WTC11 (cell line): ENCODE data around the gene ZNF576. TPM values are rescaled to one million over a fixed set of nuclear protein-coding genes. Genes with fewer than 3 reads are reported as not detected.

ENCODE experiments used
- CREB1 ChIP-seq: sonication (generic); formaldehyde crosslinking; IDR thresholded peaks from 2 replicates; pipeline ENCODE4 v1.8.0; 2023; ENCODE audit warnings: mild to moderate bottlenecking, missing genetic modification reagents
- FOXJ3 ChIP-seq: sonication (generic); formaldehyde crosslinking; IDR thresholded peaks from 2 replicates; pipeline ENCODE4 v1.9.0; 2021; ENCODE audit warnings: missing genetic modification reagents, mild to moderate bottlenecking, borderline replicate concordance
- JUN ChIP-seq: sonication (generic); formaldehyde crosslinking; IDR thresholded peaks from 2 replicates; pipeline ENCODE4 v1.8.0; 2023; ENCODE audit warnings: mild to moderate bottlenecking, missing genetic modification reagents
- MXD4 ChIP-seq: fragments of 250-450 bp; sonication (Bioruptor Pico); IDR thresholded peaks from 2 replicates; pipeline ENCODE4 v1.8.0; 2021; ENCODE audit warnings: mild to moderate bottlenecking, moderate library complexity, borderline replicate concordance
- NFE2L1 ChIP-seq: sonication (generic); formaldehyde crosslinking; IDR thresholded peaks from 2 replicates; pipeline ENCODE4 v1.8.1; 2023; ENCODE audit warnings: missing genetic modification reagents
- NFYB ChIP-seq: sonication (generic); formaldehyde crosslinking; conservative IDR thresholded peaks from 2 replicates; pipeline ENCODE4 v1.8.0; 2022; ENCODE audit warnings: low read depth, missing genetic modification reagents
- SOX15 ChIP-seq: fragments of 250-450 bp; sonication (Bioruptor Pico); IDR thresholded peaks from 2 replicates; pipeline ENCODE4 v1.9.0; 2021; ENCODE audit warnings: mild to moderate bottlenecking
- TEAD1 ChIP-seq: sonication (generic); formaldehyde crosslinking; IDR thresholded peaks from 2 replicates; pipeline ENCODE4 v1.8.0; 2022; ENCODE audit warnings: mild to moderate bottlenecking, missing genetic modification reagents
- ZNF232 ChIP-seq: sonication (generic); formaldehyde crosslinking; IDR thresholded peaks from 2 replicates; pipeline ENCODE4 v1.8.0; 2022; ENCODE audit warnings: mild to moderate bottlenecking, missing genetic modification reagents
- ZNF396 ChIP-seq: fragments of 250-450 bp; sonication (Bioruptor Pico); IDR thresholded peaks from 2 replicates; pipeline ENCODE4 v1.8.0; 2021; ENCODE audit warnings: mild to moderate bottlenecking, moderate library complexity, borderline replicate concordance
- ZNF416 ChIP-seq: fragments of 250-450 bp; sonication (Bioruptor Pico); IDR thresholded peaks from 2 replicates; pipeline ENCODE4 v1.9.0; 2021; ENCODE audit warnings: mild to moderate bottlenecking, inconsistent platforms
- ZNF423 ChIP-seq: fragments of 250-450 bp; sonication (Bioruptor Pico); IDR thresholded peaks from 2 replicates; pipeline ENCODE4 v2.1.2; 2022; ENCODE audit warnings: mild to moderate bottlenecking, moderate library complexity
- total RNA-seq: library from RNA; stranded (reverse); gene quantifications from 3 replicates; pipeline ENCODE4 v1.2.3, GENCODE V29; 2021
- TF ChIP-seq, protein P1 (sequence below): sonication (generic); formaldehyde crosslinking; IDR thresholded peaks from 2 replicates; pipeline ENCODE4 v1.8.0; 2022; ENCODE audit warnings: mild to moderate bottlenecking, missing genetic modification reagents
- TF ChIP-seq, protein P2 (sequence below): sonication (generic); formaldehyde crosslinking; IDR thresholded peaks from 2 replicates; pipeline ENCODE4 v1.8.0; 2023; ENCODE audit warnings: missing genetic modification reagents
- TF ChIP-seq, protein P3 (sequence below): sonication (generic); formaldehyde crosslinking; IDR thresholded peaks from 2 replicates; pipeline ENCODE4 v1.8.1; 2022; ENCODE audit warnings: low read depth, missing genetic modification reagents, borderline replicate concordance
- TF ChIP-seq, protein P4 (sequence below): fragments of 250-450 bp; sonication (Bioruptor Pico); IDR thresholded peaks from 2 replicates; pipeline ENCODE4 v2.1.2; 2022; ENCODE audit warnings: mild to moderate bottlenecking, moderate library complexity
- TF ChIP-seq, protein P5 (sequence below): sonication (generic); formaldehyde crosslinking; conservative IDR thresholded peaks from 2 replicates; pipeline ENCODE4 v1.8.1; 2022; ENCODE audit warnings: mild to moderate bottlenecking, missing genetic modification reagents
- TF ChIP-seq, protein P6 (sequence below): sonication (generic); formaldehyde crosslinking; IDR thresholded peaks from 2 replicates; pipeline ENCODE4 v1.8.0; 2022; ENCODE audit warnings: mild to moderate bottlenecking, missing genetic modification reagents
- TF ChIP-seq, protein P7 (sequence below): sonication (generic); formaldehyde crosslinking; IDR thresholded peaks from 2 replicates; pipeline ENCODE4 v1.8.0; 2022; ENCODE audit warnings: mild to moderate bottlenecking, missing genetic modification reagents
- TF ChIP-seq, protein P8 (sequence below): sonication (generic); formaldehyde crosslinking; IDR thresholded peaks from 2 replicates; pipeline ENCODE4 v1.8.0; 2022; ENCODE audit warnings: mild to moderate bottlenecking, missing genetic modification reagents
- TF ChIP-seq, protein P9 (sequence below): fragments of 250-450 bp; sonication (Bioruptor Pico); IDR thresholded peaks from 2 replicates; pipeline ENCODE4 v1.9.0; 2021; ENCODE audit warnings: mild to moderate bottlenecking, borderline replicate concordance
- TF ChIP-seq, protein P10 (sequence below): fragments of 200-600 bp; IDR thresholded peaks from 2 replicates; pipeline ENCODE4 v1.8.0; 2022; ENCODE audit warnings: antibody characterized with exemption

Gene ZNF576
- total RNA-seq, 1 experiment from 2014 or later = 15.9 TPM

DNA sequence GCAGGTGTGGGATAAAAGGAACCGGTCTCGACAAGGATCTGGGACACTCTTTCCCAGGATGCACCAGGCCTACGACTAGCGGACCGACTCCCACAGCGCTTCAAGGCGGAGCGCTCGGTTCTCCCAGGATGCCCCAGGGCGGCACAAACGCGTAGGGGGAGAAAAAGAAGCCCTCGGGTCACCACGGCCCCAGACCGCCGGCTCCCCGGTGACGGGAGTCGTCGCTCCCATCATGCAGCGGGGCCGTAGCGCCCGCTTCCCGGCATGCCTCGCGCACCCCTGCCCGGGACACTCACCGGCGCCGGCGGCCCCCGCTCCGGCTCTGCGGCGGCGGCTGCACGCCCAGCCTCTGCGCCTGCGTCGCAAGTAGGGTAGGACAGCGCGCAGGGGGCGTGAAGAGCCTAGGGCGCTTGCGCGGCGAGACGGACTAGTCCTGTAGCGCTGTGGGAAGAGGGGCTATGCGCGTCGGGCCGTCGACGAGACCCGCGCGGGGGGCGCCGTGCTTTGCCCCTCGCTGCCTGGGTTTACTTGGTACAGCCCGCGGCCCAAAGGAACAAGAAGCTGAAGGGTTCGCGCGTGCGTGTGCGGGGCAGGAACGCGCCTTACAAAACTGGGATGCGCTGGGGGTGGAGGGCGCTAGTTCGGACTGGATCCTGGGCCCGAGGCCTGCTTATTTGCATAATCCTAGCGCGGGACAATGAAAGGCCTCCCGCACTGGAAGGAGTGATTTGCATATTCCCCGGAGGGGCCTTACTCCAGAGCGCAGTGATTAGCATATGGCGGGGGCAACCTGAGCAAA lies 23.1 kb downstream of the ZNF576 start, which contains the start of gene ZNF428 (continued):
- TF ChIP-seq JUN = peak; percentile 87; the same call in 1 of the 2 replicates
- TF ChIP-seq, protein P1, sequence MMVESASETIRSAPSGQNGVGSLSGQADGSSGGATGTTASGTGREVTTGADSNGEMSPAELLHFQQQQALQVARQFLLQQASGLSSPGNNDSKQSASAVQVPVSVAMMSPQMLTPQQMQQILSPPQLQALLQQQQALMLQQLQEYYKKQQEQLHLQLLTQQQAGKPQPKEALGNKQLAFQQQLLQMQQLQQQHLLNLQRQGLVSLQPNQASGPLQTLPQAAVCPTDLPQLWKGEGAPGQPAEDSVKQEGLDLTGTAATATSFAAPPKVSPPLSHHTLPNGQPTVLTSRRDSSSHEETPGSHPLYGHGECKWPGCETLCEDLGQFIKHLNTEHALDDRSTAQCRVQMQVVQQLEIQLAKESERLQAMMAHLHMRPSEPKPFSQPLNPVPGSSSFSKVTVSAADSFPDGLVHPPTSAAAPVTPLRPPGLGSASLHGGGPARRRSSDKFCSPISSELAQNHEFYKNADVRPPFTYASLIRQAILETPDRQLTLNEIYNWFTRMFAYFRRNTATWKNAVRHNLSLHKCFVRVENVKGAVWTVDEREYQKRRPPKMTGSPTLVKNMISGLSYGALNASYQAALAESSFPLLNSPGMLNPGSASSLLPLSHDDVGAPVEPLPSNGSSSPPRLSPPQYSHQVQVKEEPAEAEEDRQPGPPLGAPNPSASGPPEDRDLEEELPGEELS (CRISPR knock-in tag) = peak; percentile 73
- TF ChIP-seq, protein P2, sequence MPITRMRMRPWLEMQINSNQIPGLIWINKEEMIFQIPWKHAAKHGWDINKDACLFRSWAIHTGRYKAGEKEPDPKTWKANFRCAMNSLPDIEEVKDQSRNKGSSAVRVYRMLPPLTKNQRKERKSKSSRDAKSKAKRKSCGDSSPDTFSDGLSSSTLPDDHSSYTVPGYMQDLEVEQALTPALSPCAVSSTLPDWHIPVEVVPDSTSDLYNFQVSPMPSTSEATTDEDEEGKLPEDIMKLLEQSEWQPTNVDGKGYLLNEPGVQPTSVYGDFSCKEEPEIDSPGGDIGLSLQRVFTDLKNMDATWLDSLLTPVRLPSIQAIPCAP (CRISPR knock-in tag) = peak; percentile 86
- TF ChIP-seq ZNF423 = no peak; the same call in 1 of the 2 replicates
- peak; percentile 26; the same call in 1 of the 2 replicates for TF ChIP-seq CREB1 (CRISPR knock-in tag)
- 0 out of 2 replicates have a peak, but pooled peaks have one; percentile 16 for TF ChIP-seq NFYB (CRISPR knock-in tag)
- TF ChIP-seq SOX15 (CRISPR knock-in tag) = no peak
- TF ChIP-seq NFE2L1 (CRISPR knock-in tag) = peak; percentile 60; the same call in 1 of the 2 replicates
- no peak for TF ChIP-seq ZNF232 (CRISPR knock-in tag)
- TF ChIP-seq, protein P3, sequence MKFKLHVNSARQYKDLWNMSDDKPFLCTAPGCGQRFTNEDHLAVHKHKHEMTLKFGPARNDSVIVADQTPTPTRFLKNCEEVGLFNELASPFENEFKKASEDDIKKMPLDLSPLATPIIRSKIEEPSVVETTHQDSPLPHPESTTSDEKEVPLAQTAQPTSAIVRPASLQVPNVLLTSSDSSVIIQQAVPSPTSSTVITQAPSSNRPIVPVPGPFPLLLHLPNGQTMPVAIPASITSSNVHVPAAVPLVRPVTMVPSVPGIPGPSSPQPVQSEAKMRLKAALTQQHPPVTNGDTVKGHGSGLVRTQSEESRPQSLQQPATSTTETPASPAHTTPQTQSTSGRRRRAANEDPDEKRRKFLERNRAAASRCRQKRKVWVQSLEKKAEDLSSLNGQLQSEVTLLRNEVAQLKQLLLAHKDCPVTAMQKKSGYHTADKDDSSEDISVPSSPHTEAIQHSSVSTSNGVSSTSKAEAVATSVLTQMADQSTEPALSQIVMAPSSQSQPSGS (CRISPR knock-in tag) = no peak
- TF ChIP-seq, protein P4, sequence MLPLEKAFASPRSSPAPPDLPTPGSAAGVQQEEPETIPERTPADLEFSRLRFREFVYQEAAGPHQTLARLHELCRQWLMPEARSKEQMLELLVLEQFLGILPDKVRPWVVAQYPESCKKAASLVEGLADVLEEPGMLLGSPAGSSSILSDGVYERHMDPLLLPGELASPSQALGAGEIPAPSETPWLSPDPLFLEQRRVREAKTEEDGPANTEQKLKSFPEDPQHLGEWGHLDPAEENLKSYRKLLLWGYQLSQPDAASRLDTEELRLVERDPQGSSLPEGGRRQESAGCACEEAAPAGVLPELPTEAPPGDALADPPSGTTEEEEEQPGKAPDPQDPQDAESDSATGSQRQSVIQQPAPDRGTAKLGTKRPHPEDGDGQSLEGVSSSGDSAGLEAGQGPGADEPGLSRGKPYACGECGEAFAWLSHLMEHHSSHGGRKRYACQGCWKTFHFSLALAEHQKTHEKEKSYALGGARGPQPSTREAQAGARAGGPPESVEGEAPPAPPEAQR (CRISPR knock-in tag) = no peak
- TF ChIP-seq, protein P5, sequence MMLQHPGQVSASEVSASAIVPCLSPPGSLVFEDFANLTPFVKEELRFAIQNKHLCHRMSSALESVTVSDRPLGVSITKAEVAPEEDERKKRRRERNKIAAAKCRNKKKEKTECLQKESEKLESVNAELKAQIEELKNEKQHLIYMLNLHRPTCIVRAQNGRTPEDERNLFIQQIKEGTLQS (CRISPR knock-in tag) = no peak
- TF ChIP-seq, protein P6, sequence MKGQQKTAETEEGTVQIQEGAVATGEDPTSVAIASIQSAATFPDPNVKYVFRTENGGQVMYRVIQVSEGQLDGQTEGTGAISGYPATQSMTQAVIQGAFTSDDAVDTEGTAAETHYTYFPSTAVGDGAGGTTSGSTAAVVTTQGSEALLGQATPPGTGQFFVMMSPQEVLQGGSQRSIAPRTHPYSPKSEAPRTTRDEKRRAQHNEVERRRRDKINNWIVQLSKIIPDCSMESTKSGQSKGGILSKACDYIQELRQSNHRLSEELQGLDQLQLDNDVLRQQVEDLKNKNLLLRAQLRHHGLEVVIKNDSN (CRISPR knock-in tag) = 0 out of 2 replicates have a peak, but pooled peaks have one; percentile 27
- TF ChIP-seq, protein P7, sequence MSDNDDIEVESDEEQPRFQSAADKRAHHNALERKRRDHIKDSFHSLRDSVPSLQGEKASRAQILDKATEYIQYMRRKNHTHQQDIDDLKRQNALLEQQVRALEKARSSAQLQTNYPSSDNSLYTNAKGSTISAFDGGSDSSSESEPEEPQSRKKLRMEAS = peak; percentile 66
- TF ChIP-seq ZNF416 (CRISPR knock-in tag) = no peak
- TF ChIP-seq MXD4 (CRISPR knock-in tag) = no peak
- TF ChIP-seq, protein P8, sequence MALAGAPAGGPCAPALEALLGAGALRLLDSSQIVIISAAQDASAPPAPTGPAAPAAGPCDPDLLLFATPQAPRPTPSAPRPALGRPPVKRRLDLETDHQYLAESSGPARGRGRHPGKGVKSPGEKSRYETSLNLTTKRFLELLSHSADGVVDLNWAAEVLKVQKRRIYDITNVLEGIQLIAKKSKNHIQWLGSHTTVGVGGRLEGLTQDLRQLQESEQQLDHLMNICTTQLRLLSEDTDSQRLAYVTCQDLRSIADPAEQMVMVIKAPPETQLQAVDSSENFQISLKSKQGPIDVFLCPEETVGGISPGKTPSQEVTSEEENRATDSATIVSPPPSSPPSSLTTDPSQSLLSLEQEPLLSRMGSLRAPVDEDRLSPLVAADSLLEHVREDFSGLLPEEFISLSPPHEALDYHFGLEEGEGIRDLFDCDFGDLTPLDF (CRISPR knock-in tag) = peak; percentile 17; the same call in 1 of the 2 replicates
- no peak for TF ChIP-seq ZNF396 (CRISPR knock-in tag)
- no peak for TF ChIP-seq FOXJ3 (CRISPR knock-in tag)
- TF ChIP-seq, protein P9, sequence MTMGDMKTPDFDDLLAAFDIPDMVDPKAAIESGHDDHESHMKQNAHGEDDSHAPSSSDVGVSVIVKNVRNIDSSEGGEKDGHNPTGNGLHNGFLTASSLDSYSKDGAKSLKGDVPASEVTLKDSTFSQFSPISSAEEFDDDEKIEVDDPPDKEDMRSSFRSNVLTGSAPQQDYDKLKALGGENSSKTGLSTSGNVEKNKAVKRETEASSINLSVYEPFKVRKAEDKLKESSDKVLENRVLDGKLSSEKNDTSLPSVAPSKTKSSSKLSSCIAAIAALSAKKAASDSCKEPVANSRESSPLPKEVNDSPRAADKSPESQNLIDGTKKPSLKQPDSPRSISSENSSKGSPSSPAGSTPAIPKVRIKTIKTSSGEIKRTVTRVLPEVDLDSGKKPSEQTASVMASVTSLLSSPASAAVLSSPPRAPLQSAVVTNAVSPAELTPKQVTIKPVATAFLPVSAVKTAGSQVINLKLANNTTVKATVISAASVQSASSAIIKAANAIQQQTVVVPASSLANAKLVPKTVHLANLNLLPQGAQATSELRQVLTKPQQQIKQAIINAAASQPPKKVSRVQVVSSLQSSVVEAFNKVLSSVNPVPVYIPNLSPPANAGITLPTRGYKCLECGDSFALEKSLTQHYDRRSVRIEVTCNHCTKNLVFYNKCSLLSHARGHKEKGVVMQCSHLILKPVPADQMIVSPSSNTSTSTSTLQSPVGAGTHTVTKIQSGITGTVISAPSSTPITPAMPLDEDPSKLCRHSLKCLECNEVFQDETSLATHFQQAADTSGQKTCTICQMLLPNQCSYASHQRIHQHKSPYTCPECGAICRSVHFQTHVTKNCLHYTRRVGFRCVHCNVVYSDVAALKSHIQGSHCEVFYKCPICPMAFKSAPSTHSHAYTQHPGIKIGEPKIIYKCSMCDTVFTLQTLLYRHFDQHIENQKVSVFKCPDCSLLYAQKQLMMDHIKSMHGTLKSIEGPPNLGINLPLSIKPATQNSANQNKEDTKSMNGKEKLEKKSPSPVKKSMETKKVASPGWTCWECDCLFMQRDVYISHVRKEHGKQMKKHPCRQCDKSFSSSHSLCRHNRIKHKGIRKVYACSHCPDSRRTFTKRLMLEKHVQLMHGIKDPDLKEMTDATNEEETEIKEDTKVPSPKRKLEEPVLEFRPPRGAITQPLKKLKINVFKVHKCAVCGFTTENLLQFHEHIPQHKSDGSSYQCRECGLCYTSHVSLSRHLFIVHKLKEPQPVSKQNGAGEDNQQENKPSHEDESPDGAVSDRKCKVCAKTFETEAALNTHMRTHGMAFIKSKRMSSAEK = no peak
- peak; percentile 83 for TF ChIP-seq TEAD1
- TF ChIP-seq, protein P10, sequence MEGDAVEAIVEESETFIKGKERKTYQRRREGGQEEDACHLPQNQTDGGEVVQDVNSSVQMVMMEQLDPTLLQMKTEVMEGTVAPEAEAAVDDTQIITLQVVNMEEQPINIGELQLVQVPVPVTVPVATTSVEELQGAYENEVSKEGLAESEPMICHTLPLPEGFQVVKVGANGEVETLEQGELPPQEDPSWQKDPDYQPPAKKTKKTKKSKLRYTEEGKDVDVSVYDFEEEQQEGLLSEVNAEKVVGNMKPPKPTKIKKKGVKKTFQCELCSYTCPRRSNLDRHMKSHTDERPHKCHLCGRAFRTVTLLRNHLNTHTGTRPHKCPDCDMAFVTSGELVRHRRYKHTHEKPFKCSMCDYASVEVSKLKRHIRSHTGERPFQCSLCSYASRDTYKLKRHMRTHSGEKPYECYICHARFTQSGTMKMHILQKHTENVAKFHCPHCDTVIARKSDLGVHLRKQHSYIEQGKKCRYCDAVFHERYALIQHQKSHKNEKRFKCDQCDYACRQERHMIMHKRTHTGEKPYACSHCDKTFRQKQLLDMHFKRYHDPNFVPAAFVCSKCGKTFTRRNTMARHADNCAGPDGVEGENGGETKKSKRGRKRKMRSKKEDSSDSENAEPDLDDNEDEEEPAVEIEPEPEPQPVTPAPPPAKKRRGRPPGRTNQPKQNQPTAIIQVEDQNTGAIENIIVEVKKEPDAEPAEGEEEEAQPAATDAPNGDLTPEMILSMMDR = no peak
